Body of pancreas (tissue), 4 donors: ENCODE data around the gene HEXA. TPM values are rescaled to one million over a fixed set of nuclear protein-coding genes. Genes with fewer than 3 reads are reported as not detected.

Experiments
- ATAC-seq: fragments of 150-250 bp; one replicate; pipeline ENCODE4 v1.9.1; 2016
- DNase-seq, 4 donors: peaks; one replicate each; pipeline ENCODE4 v3.0.0-alpha.2; 2019
- H3K27ac ChIP-seq, 4 donors: fragments of 200-600 bp; sonication (generic); 1 replicate in 3 of 4; 2 replicates in 1 of 4; pipeline versions ENCODE4 v1.5.1 to v1.6.1; 2016 to 2019; ENCODE audit warnings: mild to moderate bottlenecking in 1 of 4, mixed read lengths in 1 of 4, moderate library complexity in 1 of 4
- H3K27me3 ChIP-seq, 2 donors: fragments of 200-600 bp; sonication (generic); one replicate each; pipeline ENCODE4 v1.6.0; 2016; ENCODE audit warnings: mild to moderate bottlenecking in 1 of 2
- H3K36me3 ChIP-seq, 2 donors: fragments of 200-600 bp; sonication (generic); replicated peaks in 1 of 2; 2 replicates each; pipeline ENCODE4 v1.5.1; 2016; ENCODE audit warnings: low read depth in 2 of 2; ENCODE audit not compliant: insufficient read depth in 1 of 2
- H3K4me1 ChIP-seq: fragments of 200-600 bp; sonication (generic); one replicate; pipeline ENCODE4 v1.6.0; 2016
- H3K4me3 ChIP-seq, 2 donors: fragments of 200-600 bp; sonication (generic); 1 replicate in 1 of 2; 2 replicates in 1 of 2; pipeline ENCODE4 v1.5.1; 2016 to 2019
- H3K9me3 ChIP-seq, 3 donors: fragments of 200-600 bp; sonication (generic); 1 replicate in 2 of 3; 2 replicates in 1 of 3; pipeline ENCODE4 v1.5.1; 2016
- POLR2A ChIP-seq, 3 donors: fragments of 450-650 bp; IDR thresholded peaks; one replicate each; pipeline ENCODE4 v1.6.1; 2016; ENCODE audit warnings: antibody characterized with exemption in 3 of 3, mild to moderate bottlenecking in 2 of 3
- WGBS, 2 donors: methylation state at CpG; one replicate each; pipeline ENCODE4 v1.1.5; 2017; 5-methylcytosine and 5-hydroxymethylcytosine counted together
- intact Hi-C: fragments of 100-400 bp; cut with DNase I; formaldehyde crosslinking; loops from one replicate; pipeline ENCODE4 v1.15.1; 2023
- total RNA-seq, 2 donors: library from RNA; depleted of rRNA; stranded (reverse); fragments of >200 nt; gene quantifications; one replicate each; pipeline ENCODE4 v1.1.0, GENCODE V29; 2016
- TF ChIP-seq, protein P1 (sequence below), 7 experiments: fragments of 450-650 bp in 4 of 7; fragments of 200-600 bp in 3 of 7; sonication (generic) in 3 of 7; IDR thresholded peaks; one replicate each; pipeline ENCODE4 v1.5.1; 2016 to 2019; ENCODE audit warnings: antibody characterized with exemption in 7 of 7

The HEXA gene
- total RNA-seq, 2 donors from 2014 or later: 35.5 to 48.8 TPM

DNA sequence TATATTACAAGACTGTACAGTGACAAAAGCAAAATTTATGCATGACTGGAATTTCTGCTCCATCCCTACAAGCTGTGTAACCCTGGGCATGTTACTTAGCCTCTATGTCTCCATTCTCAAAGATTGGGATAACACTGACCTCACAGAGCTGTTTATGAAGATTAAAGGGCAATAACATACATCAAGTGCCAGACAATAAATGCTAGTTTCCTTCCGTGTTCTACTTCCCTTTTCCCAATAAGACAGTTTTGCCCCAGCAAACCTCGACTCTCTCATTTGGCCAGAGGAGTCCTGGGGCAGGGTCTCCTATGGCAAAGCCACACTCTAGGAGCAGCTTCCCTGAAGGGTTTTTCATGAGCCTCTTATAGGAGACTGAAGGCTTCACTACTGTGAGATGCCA, 7.5 kb downstream of the HEXA start:
- intact Hi-C loops: no loop called here
- no peaks in the 10 kb centered on the region for H3K9me3 ChIP-seq
- H3K36me3 ChIP-seq: peaks cover 0 to 1% of the 10 kb centered on the region in 2 donors
- H3K4me1 ChIP-seq: peaks cover 10% of the 10 kb centered on the region
- no peak overlapping the region for H3K4me3 ChIP-seq
- DNase-seq (no peak), ATAC-seq (no peak)
- no peaks in the 10 kb centered on the region for H3K27me3 ChIP-seq
- H3K27ac ChIP-seq: peak overlapping the region in 1 of 4 donors; percentile 50
- WGBS, 2 donors: 67 to 83% methylated on average over 2 of the region's 2 CpGs
- TF ChIP-seq, protein P1, sequence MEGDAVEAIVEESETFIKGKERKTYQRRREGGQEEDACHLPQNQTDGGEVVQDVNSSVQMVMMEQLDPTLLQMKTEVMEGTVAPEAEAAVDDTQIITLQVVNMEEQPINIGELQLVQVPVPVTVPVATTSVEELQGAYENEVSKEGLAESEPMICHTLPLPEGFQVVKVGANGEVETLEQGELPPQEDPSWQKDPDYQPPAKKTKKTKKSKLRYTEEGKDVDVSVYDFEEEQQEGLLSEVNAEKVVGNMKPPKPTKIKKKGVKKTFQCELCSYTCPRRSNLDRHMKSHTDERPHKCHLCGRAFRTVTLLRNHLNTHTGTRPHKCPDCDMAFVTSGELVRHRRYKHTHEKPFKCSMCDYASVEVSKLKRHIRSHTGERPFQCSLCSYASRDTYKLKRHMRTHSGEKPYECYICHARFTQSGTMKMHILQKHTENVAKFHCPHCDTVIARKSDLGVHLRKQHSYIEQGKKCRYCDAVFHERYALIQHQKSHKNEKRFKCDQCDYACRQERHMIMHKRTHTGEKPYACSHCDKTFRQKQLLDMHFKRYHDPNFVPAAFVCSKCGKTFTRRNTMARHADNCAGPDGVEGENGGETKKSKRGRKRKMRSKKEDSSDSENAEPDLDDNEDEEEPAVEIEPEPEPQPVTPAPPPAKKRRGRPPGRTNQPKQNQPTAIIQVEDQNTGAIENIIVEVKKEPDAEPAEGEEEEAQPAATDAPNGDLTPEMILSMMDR (IDR thresholded peaks at IDR 0.05): no peak
- TF ChIP-seq POLR2A (IDR thresholded peaks at IDR 0.05): no peak

- TF ChIP-seq, protein P1 (IDR thresholded peaks at IDR 0.05): no peak
- TF ChIP-seq POLR2A (IDR thresholded peaks at IDR 0.05): no peak
- WGBS, 2 donors: 82 to 83% methylated on average over 1 of the region's 1 CpG
Observed at GRCh38 chr15:72365844-72366243, 10.0 kb downstream of the HEXA start.

GRCh38 chr15:72361176-72361575, 14.6 kb downstream of the HEXA start:
- intact Hi-C loops: no loop called here
- DNase-seq: no peak
- TF ChIP-seq, protein P1 (IDR thresholded peaks at IDR 0.05): no peak
- TF ChIP-seq POLR2A (IDR thresholded peaks at IDR 0.05): no peak
- Histone ChIP-seq H3K4me1 (no peaks in the 10 kb centered on the region), H3K4me3 (no peak overlapping the region), H3K27ac (no peak overlapping the region), H3K9me3 (no peaks in the 10 kb centered on the region), H3K27me3 (no peaks in the 10 kb centered on the region), H3K36me3 (no peaks in the 10 kb centered on the region)
- 90 to 98% methylated on average over 1 of the region's 1 CpG for WGBS, 2 donors
- no peak for ATAC-seq

More at GRCh38 chr15:72365844-72366243, 10.0 kb downstream of the HEXA start:
- H3K4me1 ChIP-seq: no peaks in the 10 kb centered on the region
- H3K9me3 ChIP-seq: no peaks in the 10 kb centered on the region
- DNase-seq (peak in 1 of 4 donors; percentile 15), ATAC-seq (no peak)
- no peaks in the 10 kb centered on the region for H3K27me3 ChIP-seq
- intact Hi-C loops: no loop called here
- H3K4me3 ChIP-seq: no peak overlapping the region
- peaks cover 0 to 1% of the 10 kb centered on the region in 2 donors for H3K36me3 ChIP-seq
- no peak overlapping the region for H3K27ac ChIP-seq

GRCh38 chr15:72358650-72359171, 17.1 kb downstream of the HEXA start:
- peak; percentile 30 for ATAC-seq
- Histone ChIP-seq H3K4me3 (no peak overlapping the region), H3K4me1 (no peaks in the 10 kb centered on the region), H3K27me3 (no peaks in the 10 kb centered on the region), H3K36me3 (peaks cover 0 to 15% of the 10 kb centered on the region in 2 donors), H3K27ac (no peak overlapping the region), H3K9me3 (no peaks in the 10 kb centered on the region)
- no peak for TF ChIP-seq POLR2A (IDR thresholded peaks at IDR 0.05)
- TF ChIP-seq, protein P1 (IDR thresholded peaks at IDR 0.05): no peak
- peak; percentile 13 to 37 (median 26) for DNase-seq
- 63 to 68% methylated on average over 7 of the region's 7 CpGs for WGBS, 2 donors
- intact Hi-C loops: no loop called here

GRCh38 chr15:72358121-72358520, 17.7 kb downstream of the HEXA start:
- WGBS, 2 donors: 82 to 86% methylated on average over 3 of the region's 3 CpGs
- Histone ChIP-seq H3K36me3 (peaks cover 0 to 15% of the 10 kb centered on the region in 2 donors), H3K27me3 (no peaks in the 10 kb centered on the region), H3K9me3 (no peaks in the 10 kb centered on the region), H3K4me3 (no peak overlapping the region), H3K4me1 (no peaks in the 10 kb centered on the region), H3K27ac (no peak overlapping the region)
- TF ChIP-seq, protein P1 (IDR thresholded peaks at IDR 0.05): no peak
- TF ChIP-seq POLR2A (IDR thresholded peaks at IDR 0.05): no peak
- ATAC-seq (no peak), DNase-seq (no peak)
- intact Hi-C loops: no loop called here
